CD4-positive, alpha-beta T cell treated with Interferon alpha-2 for 1 hour (primary cell): Measurements from ENCODE around the gene LYST.
"Not testable (repeated sequence)": the region's sequence is repeated elsewhere in the genome, so short reads cannot be mapped to it uniquely, and the experiment has no call there.

Source experiments
- DNase-seq, 2 donors: peaks; one replicate each; pipeline ENCODE4 v3.0.0-alpha.2; 2020 to 2022

LYST gene

DNA sequence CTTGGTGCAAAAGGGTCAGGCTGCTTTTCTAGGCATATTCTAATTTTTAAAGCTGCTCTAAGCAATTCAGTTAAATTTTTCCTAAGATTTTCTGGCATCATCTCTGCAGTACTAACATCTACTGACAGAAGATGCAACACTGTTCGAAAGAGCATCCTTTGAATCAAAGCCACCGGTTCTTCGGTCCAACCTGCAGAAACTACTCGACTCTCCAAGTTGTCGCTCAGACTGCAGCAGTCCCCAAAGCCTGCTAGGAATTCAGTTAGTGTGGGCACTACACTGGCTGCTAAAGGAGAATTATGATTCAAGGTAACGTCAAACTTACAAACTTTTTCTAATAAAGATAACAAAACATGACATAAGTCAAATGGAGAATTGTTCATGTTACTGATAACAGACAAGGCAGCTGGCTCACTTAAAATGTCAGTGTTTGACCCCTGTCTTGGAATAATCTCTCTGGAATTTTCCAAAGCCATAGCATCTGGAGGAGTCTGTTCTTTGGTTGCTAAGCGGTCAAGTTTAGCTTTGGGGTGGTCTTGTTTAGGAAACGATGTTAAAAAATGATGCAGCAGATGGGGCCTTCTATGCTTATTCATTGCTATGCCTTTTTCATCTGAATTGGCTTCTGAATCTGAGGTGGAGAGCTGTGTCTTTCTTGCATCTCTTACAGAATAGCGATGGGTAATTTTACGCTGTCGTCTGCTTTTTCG lies 56.9 kb downstream of the LYST start:
- DNase-seq = no peak

DNA sequence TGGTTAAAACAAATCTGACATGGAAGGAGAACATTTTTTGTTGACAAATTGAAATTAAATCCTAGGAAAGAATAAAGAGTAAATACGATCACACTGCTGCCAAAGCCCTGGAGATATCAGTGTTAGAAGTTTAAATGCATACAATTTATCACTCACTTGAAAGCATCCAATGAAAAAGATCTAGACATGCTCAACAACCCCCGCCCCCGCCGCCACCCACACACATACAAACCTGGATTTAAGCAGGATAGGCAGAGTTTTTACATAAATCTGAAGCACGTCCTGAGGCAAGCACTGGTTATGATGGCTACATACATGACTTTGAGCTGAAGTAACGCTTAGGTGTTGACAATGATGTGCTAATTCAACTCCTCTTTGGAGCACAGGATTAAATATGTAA lies 58.5 kb downstream of the LYST start:
- DNase-seq = no peak

DNA sequence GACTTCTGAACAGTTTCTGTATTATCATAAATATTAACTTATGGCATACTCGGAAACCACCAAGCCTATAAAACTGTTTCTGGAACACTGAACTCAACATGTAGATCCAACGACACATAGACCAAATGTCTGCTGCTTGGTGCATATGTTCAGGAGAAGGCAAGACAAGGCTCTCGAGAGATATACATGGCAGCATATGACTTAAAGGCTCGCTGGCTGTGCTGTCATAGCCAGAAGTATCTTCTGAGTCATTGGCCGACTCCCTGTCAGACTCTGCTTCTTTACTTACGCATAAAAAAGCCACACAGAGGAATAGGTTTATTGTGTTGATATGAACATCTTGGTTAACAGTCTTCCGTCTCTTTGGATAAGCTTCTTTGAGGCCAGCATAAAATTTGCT lies 60.6 kb downstream of the LYST start:
- DNase-seq = no peak

DNA sequence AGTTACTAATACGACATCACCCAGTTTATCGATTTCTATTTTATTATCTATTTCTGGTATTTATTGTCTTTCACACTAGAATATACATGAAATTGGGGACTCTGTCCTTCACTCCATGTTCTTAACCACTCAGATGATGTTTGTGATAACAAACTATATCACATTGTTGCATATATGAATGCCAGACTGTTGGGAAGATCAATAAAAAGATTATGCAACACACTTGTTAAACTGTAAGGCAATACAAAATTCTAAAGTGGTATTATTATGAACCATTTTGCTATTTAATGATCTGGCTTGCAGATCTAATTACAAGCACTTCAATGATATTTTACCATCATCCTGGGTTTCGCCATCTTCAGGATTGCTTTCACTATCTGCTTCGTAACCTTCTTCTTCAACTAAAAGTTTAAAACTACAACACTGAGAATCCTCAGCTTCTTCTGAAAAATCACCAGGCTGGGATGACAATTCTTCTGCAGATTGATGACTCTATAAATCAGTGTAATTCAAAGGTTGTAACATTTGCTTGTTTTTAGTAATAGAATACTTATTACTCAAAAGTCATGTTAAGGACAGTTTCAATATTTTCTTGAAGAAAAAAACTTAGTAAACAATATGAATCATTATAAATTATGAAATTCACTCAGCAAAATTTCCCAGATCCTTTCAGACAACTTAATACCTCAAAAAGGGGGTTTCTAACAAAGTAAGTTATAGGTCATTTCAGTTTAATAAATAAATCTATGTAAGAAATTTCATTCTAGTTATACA lies 63.9 kb downstream of the LYST start:
- no peak for DNase-seq

DNA sequence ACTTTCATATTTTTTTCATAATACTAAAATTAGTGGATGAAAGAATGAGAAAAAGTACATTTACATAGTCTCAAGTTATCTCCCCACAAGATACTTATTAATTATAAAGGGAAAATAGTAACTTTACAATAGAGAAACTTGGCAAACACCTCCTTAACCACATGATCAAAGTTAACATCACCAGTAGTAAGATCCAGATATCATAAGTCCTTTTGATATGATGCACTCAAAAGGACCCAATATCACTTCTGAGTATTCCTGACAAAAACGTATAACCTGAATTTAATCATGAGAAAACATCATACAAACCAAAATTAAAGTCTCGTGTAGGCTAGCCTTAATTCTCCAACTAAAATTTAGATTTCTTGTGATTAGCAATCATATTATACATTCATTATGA lies 67.4 kb downstream of the LYST start:
- DNase-seq = no peak

DNA sequence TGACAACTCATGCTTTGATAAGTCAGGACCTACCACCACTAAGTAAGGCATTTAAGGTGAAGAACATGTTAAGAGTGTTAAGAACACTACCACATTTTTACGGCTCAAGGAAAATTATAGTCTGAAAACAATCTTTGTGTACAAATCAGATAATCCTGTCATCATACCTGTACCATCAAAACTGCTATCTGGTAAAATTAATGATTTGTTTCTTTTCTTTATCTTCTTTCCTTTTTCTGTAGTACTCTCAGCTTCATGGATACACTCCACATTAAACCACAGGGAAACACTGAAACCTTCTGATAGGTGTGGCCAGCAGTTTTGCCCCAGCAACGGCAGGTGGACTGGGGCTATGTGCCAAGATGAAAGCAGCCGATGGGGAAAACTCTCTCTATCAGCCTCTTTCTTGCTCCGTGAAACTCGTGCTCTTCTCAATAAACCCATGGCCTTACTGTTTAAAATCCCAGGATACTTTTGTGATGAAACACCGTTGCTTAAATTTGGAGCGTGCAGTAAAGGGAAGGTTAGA lies 75.1 kb downstream of the LYST start:
- no peak for DNase-seq

DNA sequence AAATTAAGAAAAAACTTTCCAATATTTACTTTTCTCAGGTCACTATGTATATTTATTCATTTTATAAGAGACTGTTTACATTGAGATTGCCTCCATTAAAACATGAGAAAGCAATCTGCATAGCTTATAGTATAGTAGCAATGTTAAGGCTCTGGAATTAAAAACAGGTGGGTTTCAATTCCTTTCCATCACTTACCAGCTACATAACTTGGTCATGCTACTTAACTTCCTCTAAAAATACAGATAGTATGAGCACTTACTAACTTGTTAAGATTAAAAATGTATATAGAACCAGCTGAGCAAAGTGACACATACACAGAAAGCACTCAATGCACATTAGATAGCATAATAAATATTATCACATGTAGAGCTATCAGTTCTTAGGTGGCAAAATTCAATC lies 76.6 kb downstream of the LYST start:
- DNase-seq = no peak

DNA sequence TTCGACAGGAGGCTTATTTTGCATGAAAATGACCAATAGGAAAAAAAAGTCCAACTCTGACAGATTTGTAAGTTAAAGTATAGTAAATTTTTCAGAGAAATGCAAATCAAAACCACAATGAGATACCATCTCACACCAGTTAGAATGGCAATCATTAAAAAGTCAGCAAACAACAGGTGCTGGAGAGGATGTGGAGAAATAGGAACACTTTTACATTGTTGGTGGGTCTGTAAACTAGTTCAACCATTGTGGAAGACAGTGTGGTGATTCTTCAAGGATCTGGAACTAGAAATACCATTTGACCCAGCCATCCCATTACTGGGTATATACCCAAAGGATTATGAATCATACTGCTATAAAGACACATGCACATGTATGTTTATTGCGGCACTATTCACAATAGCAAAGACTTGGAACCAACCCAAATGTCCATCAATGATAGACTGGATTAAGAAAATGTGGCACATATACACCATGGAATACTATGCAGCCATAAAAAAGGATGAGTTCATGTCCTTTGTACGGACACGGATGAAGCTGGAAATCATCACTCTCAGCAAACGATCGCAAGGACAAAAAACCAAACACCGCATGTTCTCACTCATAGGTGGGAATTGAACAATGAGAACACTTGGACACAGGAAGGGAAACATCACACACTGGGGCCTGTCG lies 80.3 kb downstream of the LYST start:
- DNase-seq = not testable (repeated sequence)

DNA sequence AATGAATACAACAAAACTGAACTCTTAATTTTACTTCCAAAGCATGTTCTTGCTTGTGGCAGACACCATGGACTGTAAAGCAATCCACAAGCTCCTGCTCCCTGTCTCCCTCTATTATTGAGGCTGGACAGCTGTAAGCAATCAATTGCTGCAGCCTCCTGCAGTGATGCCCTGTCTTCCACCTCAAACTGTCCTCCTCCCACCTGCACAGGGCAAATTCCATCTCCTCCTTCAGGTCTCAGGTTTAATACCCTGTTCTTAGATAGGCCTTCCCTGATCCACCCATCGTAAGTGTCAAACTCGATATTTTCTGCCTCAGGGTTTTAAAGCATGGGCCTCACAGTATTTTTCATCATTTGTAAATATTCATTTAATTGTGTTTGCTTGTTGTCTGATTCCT lies 81.8 kb downstream of the LYST start:
- DNase-seq = no peak

DNA sequence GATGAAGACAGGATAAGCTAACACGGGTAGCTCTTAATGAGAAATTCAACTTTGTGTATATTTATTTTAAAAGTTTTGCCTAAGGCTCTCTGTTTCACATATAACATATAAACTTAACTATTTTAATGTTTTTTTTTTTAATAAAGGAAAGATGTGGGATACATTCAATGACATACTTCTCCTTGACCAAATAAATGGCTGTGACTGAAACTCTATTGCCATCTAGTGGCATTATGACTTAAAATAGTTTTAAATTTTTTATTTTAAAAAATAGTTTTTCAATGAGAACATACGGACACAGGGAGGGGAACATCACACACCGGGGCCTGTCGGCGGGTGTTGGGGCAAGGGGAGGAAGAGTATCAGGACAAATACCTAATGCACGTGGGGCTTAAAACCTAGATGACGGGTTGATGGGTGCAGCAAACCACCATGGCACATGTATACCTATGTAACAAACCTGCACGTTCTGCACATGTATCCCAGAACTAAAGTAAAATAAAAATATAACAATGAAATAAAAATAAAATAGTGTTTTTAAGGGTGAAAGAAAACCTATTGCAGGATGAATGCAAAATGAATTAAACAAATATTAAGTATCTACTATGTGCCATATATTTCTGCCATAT lies 83.4 kb downstream of the LYST start:
- peak in 1 of 2 donors; percentile 34 for DNase-seq

DNA sequence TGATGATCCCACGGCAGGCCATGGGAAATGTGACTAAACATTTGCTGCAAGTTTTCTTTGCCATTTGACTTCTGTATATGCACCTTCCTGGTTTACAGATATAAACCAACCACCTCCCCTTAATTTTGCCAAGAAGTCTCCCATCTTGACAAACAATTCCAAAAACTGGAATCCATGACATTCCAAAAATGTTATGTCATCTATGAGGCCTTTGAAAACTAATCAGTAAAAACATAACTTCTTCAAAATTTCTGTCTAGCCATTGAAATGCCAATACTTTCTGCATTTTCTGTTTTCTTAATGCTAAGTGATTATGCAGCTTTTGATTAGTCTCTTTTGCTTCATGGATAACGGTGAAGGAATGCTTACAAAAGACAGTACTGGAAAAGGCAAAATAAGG lies 84.1 kb downstream of the LYST start:
- DNase-seq = no peak

DNA sequence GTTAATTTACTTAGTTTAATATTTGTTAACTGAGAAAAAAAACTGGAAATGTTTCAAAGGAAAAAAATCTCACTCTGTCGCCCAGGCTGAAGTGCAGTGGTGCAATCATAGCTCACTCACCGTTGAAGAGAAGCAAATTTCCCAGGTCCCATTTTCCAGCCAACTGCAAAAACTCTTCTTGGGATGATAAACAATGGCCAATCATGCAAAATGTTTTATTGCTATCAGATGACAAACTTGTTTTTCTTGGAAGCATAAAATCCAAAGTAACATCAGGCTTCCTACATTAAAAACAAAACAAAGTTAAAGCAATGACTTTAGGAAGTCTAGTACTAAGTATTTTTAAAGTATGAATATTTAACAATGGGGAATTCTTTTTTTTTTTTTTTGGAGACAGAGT lies 84.9 kb downstream of the LYST start:
- no peak for DNase-seq

DNA sequence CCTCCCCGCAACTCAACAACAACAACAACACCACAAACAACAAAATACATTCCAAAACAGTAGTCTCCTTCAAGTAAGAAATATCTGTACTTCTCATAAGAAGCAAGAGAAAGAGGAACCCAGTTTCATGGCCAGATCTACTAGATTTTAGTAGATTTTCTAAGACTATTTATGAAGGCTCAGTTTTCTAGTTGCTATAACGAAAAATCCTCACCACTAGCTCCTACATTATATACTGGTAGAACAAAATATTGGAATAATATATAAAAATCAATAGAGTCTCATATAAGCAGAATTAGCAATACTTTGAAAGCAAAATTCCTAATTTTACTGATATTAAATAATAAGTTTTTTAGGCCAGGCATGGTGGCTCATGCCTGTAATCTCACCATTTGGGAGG lies 86.9 kb downstream of the LYST start:
- no peak for DNase-seq

DNA sequence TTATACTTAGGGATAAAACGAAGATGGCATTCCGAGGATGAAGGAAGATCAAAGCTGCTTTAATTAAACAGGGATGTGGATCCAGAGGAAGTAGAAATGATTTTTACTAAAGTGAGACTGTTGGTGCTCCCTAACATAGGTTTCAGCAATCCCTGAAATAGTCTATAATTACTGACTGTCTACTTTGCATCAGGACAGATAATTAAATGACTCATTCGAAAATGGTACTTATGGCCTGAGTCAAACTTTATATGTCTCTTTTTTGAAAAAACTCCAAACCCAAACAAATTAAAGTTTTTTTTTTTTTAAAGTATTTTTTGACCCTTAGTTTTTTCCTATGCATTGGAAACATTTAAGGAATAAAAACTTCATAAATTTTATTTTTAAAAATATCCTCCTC lies 90.3 kb downstream of the LYST start:
- no peak for DNase-seq

DNA sequence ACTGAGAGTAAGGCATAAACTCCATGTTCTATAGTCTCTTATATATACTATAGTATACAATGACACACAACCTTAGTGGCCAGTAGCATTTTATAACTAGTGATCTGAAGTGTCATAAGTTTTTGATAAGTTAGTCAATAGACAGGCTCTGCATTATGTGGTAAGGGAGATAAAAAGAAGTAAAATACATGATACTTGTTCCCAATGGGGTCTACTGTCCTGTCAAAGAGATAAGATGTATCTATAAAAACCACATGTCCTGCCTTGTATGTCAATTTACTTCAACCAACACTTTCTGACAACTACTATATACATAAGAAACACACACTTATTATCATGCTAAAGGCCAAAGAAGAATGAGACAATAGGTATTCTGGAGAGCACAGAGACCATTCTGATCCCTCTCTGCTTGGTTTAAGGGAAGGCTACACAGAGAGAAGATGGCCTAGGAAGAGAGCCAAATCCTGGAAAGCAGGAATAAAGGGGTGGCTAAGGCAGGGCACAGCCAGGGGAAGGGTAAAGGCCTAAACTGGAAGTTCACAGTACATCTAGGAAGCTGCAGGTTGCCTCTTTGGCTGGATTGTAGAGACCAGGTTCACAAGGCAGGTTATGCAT lies 91.4 kb downstream of the LYST start:
- DNase-seq = no peak

DNA sequence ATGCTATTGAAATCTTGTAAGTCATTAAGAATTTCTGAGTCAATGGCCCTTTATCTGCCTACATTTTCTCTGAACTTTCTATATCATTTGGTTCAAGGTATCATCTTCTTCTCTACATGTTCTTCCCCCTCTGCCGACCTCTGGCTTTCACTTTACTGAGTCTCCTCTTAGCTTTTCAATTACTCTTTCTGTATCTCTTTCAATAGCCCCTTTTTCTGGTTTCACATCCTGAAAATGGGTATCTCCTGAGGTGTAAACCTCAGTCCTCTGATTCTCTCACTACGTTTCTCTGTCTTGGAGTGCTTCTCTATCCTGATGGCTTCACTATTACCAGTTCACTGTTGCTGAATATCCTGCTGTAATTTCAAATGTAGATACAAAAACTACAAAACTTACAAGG lies 98.9 kb downstream of the LYST start:
- DNase-seq = peak in 1 of 2 donors; percentile 1

DNA sequence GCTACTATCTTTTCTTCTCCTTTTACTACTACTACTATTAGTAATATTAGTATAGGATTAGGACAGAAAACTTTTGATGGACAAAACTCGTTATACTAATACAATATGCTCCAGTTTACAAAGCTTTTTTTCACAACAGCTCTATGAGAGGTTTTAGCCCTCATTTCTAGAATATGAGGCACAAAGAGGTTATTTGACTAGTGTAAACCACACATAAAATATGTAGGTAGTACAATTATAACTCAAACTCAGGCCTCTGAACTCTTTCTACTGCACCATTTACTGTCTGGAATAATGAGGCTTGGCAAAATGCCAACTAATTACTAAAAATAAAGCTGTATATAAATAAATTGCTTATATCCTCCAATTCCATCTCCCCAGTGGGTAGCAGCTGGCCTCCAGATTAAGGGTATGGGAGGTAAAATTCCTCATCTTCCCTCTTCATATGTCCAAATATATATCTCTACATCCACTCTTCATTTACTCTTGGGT lies 99.9 kb downstream of the LYST start:
- no peak for DNase-seq

DNA sequence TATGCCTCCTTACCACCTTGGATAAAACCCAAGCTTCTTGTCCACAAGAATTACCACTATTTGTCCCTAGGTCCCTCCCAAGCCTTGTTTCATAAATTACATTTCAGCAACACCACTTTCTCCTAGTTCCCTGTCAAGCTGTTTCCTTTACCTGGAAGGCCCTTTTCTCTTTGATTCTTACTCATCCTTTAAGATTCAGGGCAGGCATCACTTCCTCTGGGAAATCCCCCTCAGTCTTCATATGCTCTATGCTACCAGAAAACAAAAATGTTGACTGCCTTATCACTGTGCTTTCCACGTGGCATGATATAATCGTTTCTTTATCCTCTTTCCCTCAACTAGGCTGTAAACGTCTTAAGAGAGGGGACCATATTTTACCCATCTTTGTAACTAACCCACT lies 102.7 kb downstream of the LYST start:
- peak in 1 of 2 donors; percentile 2 for DNase-seq

DNA sequence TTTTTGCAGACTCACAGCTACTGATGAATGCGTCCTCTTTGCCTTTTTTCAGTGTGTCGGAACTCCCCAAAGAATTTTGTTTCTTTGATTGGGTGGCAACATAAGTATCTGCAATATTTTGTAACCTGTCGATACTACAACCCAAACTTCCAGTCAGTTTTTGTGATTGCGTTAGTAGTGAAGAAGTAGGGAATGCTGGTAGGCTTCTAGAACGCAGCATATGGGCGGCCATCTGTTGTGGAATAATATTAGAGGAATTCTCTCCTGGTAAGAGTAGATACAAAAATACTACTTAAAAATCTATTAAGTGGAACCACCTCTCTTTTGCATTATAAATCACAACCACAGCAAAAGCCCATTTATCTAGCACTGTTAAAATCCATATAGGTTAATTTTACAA lies 107.4 kb downstream of the LYST start:
- DNase-seq = no peak

DNA sequence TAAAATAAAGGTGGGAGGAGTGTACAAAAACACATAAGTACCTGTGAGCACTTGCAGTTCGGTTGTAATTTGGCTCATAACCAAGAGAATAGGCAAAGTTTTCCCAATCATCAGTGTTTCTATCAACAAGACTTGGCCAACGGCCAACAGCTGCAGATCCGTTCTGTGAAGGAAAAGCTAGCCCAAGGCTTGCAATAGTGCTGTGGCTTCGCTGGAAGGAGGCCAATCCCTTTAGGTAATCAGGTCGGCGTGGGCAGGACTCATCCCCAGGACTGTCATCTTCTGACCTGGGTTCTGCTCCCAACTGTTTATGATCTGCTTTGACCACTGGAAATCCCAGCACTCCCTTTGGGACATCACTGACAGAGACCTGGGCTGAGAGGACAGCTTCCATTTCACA lies 107.8 kb downstream of the LYST start:
- no peak for DNase-seq

DNA sequence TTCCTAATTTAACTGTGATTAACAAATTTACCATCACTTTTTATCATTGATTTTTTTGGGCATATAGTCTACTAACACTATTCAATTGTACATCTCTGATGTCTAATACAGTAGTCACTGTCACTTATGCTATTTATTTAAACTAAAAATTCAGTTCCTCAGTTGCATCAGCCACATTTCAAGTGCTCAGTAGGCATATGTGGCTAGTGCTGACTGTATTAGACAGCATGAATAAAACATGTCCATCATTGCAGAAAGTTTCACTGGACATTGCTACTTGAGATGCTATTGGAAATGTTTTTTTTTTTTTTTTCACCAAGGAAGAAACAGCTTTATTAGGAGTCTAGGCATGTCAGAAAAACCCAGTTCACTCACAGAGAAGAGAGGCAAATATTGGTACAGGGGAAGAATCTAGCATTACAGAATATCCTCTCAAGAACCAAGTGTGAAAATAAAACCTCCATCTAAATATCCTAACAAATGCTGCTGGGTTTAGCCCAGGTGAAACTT lies 109.1 kb downstream of the LYST start:
- no peak for DNase-seq

DNA sequence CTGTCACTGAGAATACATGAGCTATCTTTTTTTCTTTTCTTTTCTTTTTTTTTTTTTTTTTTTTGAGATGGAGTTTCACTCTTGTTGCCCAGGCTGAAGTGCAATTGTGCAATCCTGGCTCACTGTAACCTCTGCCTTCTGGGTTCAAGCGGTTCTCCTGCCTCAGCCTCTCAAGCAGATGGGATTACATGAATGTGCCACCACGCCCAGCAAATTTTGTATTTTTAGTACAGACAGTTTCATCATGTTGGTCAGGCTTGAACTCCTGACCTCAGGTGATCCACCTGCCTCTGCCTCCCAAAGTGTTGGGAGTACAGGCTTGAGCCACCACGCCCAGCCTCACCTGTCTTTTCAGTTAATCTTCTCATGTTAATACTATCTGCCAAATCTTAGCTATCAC lies 112.5 kb downstream of the LYST start:
- not testable (repeated sequence) for DNase-seq
